GM18519 (cell line): ENCODE results near the gene KLHL22.
"Not testable (repeated sequence)": the region's sequence is repeated elsewhere in the genome, so short reads cannot be mapped to it uniquely, and the experiment has no call there.

Source experiments
- ATAC-seq: cut with Tn5 transposase; IDR thresholded peaks from one replicate; pipeline ENCODE4 v1.9.1; 2021; ENCODE audit warnings: mild to moderate bottlenecking, moderate library complexity; ENCODE audit not compliant: unreplicated experiment, low FRiP score

The KLHL22 gene

GRCh38 chr22:20404881-20405280, 90.7 kb downstream of the KLHL22 start:
- ATAC-seq = no peak

- no peak for ATAC-seq
Observed at GRCh38 chr22:20403779-20404140, 91.8 kb downstream of the KLHL22 start.

- no peak for ATAC-seq
Observed at GRCh38 chr22:20402960-20403778, 92.4 kb downstream of the KLHL22 start.

GRCh38 chr22:20401376-20402014, 94.1 kb downstream of the KLHL22 start:
- ATAC-seq = no peak

GRCh38 chr22:20400606-20401375, 94.8 kb downstream of the KLHL22 start:
- no peak for ATAC-seq

GRCh38 chr22:20399866-20400605, 95.6 kb downstream of the KLHL22 start:
- ATAC-seq = no peak

- ATAC-seq = no peak
Observed at GRCh38 chr22:20398420-20398819, 97.2 kb downstream of the KLHL22 start.

- ATAC-seq = no peak
Observed at GRCh38 chr22:20397498-20397897, 98.1 kb downstream of the KLHL22 start.

- no peak for ATAC-seq
Observed at GRCh38 chr22:20396639-20397038, 99.0 kb downstream of the KLHL22 start.

- ATAC-seq = no peak
Observed at GRCh38 chr22:20395907-20396287, 99.7 kb downstream of the KLHL22 start.

- ATAC-seq = no peak
Observed at GRCh38 chr22:20395181-20395906, 100.3 kb downstream of the KLHL22 start.

GRCh38 chr22:20393705-20394476, 101.7 kb downstream of the KLHL22 start, which contains the start of gene ZNF74:
ZNF74 (plus strand) TSS chr22:20394151; CDS start chr22:20394629, 478 bp downstream.
- no peak for ATAC-seq

- no peak for ATAC-seq
Observed at GRCh38 chr22:20392983-20393704, 102.5 kb downstream of the KLHL22 start.

- not testable (repeated sequence) for ATAC-seq
Observed at GRCh38 chr22:20392365-20392881, 103.2 kb downstream of the KLHL22 start.
